ENCODE data around the gene WASHC4.
"Not testable (repeated sequence)": the region's sequence is repeated elsewhere in the genome, so short reads cannot be mapped to it uniquely, and the experiment has no call there.

The WASHC4 gene

GRCh38 chr12:105167346-105167745 is 59.8 kb downstream of the WASHC4 start:
- no peak for DNase-seq

- no peak for DNase-seq
Measured at GRCh38 chr12:105168006-105168405, 60.5 kb downstream of the WASHC4 start.

- no peak for DNase-seq
Measured at GRCh38 chr12:105170139-105170538, 62.6 kb downstream of the WASHC4 start.

- DNase-seq: no peak
Measured at GRCh38 chr12:105171691-105172436, 64.3 kb downstream of the WASHC4 start.

- no peak for DNase-seq
Measured at GRCh38 chr12:105175397-105175990, 68.0 kb downstream of the WASHC4 start.

- no peak for DNase-seq
Measured at GRCh38 chr12:105177208-105177607, 69.7 kb downstream of the WASHC4 start.

- not testable (repeated sequence) for DNase-seq
Measured at GRCh38 chr12:105179114-105179513, 71.6 kb downstream of the WASHC4 start.

- not testable (repeated sequence) for DNase-seq
Measured at GRCh38 chr12:105183406-105183805, 75.9 kb downstream of the WASHC4 start.

- DNase-seq: not testable (repeated sequence)
Measured at GRCh38 chr12:105183976-105184375, 76.4 kb downstream of the WASHC4 start.

- DNase-seq: no peak
Measured at GRCh38 chr12:105189293-105189692, 81.8 kb downstream of the WASHC4 start.

- no peak for DNase-seq
Measured at GRCh38 chr12:105190530-105190929, 83.0 kb downstream of the WASHC4 start.

- peak; percentile 66 for DNase-seq
Measured at GRCh38 chr12:105192624-105193225, 85.2 kb downstream of the WASHC4 start.

- no peak for DNase-seq
Measured at GRCh38 chr12:105194947-105195346, 87.4 kb downstream of the WASHC4 start.

- no peak for DNase-seq
Measured at GRCh38 chr12:105196090-105196489, 88.6 kb downstream of the WASHC4 start.

GRCh38 chr12:105198961-105199360 is 91.4 kb downstream of the WASHC4 start:
- no peak for DNase-seq

GRCh38 chr12:105200385-105200784 is 92.9 kb downstream of the WASHC4 start:
- no peak for DNase-seq

GRCh38 chr12:105201299-105201698 is 93.8 kb downstream of the WASHC4 start:
- no peak for DNase-seq

- DNase-seq: no peak
Measured at GRCh38 chr12:105202202-105202601, 94.7 kb downstream of the WASHC4 start.

- DNase-seq: no peak
Measured at GRCh38 chr12:105204127-105204526, 96.6 kb downstream of the WASHC4 start.

- no peak for DNase-seq
Measured at GRCh38 chr12:105204916-105205315, 97.4 kb downstream of the WASHC4 start.

GRCh38 chr12:105205322-105206048 is 98.0 kb downstream of the WASHC4 start:
- peak; percentile 53 for DNase-seq

GRCh38 chr12:105206686-105207374 is 99.3 kb downstream of the WASHC4 start:
- no peak for DNase-seq

- DNase-seq: no peak
Measured at GRCh38 chr12:105209091-105209490, 101.6 kb downstream of the WASHC4 start.

Measured in NCI-H2171 treated with DMSO at 0.1 percent for 48 hours (cell line).